GM21423 (cell line): Measurements from ENCODE around the gene CLIC3.

Experiments used
- ATAC-seq: cut with Tn5 transposase; IDR thresholded peaks from one replicate; pipeline ENCODE4 v1.9.1; 2021; ENCODE audit warnings: mild to moderate bottlenecking, moderate library complexity; ENCODE audit not compliant: unreplicated experiment

The CLIC3 gene

GRCh38 chr9:137031904-137032640 is 35.7 kb upstream of the CLIC3 start, which contains the start of gene FUT7:
Gene FUT7, minus strand, starts transcription at chr9:137032088. Its CDS starts 97 bp downstream, at chr9:137031991.
- no peak for ATAC-seq

- no peak for ATAC-seq
These were observed 34.5 kb upstream of the CLIC3 start for GRCh38 chr9:137030538-137031527.

- no peak for ATAC-seq
These were observed 33.6 kb upstream of the CLIC3 start for GRCh38 chr9:137030006-137030405.

DNA sequence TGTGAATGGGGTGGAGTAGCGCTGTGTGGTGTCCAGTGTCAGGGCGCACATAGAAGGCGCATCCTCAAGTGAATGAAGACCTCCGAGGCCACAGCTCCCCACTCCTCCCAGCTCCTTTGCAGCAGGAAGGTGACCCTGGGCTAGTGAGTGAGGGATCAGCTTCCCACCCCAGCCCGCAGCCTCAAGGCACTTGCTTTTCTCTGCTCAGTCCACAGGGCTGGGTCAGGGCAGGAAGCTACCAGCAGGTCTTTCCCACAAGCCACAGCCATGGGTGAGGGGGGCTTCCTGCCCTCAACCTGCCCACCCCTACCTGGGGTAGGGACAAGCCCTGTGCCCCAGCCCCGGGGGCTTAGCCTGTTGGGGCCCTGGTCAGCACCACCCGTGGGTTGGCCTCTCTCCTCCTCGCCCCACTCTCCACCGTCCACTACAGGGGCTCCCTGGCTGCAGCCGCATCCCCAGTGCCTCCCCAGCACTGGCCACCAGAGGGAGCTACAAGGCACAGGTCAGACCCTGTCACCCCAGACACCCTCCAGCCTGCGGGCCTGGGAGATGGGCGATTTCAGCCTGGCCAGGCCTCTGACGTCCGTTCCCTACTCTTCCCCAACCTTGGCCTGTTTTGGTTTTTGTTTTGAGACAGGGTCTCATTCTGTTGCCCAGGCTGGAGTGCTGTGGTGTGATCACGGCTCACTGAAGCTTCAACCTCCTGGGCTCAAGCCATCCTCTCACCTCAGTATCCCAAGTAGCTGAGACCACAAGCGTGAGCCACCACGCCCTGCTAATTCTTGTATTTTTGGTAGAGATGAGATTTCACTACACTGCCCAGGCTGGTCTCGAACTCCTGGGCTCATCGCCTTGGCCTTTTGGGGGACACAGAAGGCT is 32.9 kb upstream of the CLIC3 start:
- no peak for ATAC-seq

GRCh38 chr9:137028263-137029057 is 32.1 kb upstream of the CLIC3 start:
- ATAC-seq, result no peak

- no peak for ATAC-seq
These were observed 31.2 kb upstream of the CLIC3 start, which contains the start of gene ABCA2 for GRCh38 chr9:137027369-137028262. Gene ABCA2, minus strand, starts transcription at chr9:137028237. Its CDS starts 97 bp downstream, at chr9:137028140.

DNA sequence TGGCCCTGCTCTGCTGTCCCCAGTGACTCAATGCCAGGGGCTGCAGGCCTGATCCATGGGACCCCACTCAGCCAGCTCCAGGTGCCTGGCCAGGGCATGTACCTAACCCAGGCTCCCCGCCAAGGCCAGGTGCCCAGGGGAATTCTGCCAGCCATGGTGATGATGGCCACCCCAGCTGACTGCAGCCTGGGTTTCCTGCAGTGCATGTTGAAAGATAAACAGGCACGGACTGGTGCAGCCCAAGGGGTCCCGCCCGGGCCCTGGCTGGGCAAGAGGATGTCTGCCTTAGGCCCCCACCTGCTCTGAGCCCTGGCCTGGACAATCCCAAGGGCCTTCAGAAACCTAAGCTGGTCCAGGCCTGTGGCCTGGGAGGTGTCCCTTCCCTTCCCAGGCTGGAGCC is 30.5 kb upstream of the CLIC3 start:
- no peak for ATAC-seq

DNA sequence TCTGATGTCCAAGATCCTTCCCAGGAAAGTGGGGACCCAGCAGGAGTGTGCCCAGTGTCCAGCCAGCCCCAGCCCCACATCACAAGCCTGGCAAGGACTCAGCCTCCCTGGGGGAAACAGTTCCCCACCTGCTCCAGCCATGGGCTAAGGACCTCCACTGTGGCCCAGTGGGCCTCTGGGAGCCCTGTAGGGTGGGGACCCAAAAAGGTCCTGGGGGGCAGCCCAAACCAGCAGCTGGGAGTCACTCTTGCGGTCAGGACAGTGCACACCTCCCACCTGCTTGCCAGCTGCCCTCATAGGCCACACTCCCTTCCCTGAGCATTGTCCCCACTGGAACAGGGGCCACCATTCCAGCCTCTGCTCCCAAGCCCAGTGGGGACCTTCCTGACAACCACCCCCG is 30.0 kb upstream of the CLIC3 start:
- no peak for ATAC-seq

DNA sequence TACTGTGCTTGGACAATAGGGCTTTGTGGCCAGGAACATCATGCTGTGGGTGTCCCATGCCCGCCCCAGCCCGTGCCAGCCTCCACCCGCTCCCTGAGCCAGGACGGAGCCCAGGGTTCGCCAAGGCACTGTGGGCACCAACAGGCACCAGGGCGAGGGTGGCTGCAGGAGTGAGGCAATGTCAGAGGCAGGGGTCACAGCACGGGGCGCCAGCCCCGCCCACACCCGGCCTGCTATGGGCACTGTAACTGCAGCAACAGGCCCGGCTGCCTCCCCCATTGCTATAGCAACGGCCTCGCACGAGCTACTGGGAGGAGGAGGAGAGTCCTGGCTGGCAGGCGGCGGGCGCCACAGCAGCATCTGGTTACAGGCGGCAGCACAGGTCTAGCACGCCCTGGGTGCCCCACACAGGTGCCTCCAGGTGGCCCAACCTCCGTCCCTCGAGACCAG is 29.2 kb upstream of the CLIC3 start:
- ATAC-seq, result no peak

DNA sequence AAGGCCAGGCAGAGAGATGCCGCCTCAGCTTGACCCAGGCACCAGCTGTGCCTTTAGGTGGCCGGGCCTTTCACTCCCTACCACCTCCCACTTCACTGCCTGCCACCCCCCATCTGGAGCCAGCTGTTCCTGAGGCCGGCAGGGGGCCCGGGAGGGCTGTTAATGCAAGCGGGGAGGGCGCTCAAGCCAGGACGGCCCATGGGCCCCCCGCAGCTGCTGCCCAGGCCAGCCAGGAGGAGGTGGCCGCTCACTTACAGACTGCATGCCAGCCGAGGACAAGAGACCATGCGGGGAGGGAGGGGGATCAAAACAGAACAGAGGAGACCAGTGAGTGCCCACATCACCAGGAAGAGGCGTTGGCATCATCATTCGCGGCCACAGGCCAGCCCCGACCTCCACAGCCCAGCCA is 27.2 kb upstream of the CLIC3 start:
- ATAC-seq, result no peak

- no peak for ATAC-seq
These were observed 26.8 kb upstream of the CLIC3 start for GRCh38 chr9:137023157-137023556.

DNA sequence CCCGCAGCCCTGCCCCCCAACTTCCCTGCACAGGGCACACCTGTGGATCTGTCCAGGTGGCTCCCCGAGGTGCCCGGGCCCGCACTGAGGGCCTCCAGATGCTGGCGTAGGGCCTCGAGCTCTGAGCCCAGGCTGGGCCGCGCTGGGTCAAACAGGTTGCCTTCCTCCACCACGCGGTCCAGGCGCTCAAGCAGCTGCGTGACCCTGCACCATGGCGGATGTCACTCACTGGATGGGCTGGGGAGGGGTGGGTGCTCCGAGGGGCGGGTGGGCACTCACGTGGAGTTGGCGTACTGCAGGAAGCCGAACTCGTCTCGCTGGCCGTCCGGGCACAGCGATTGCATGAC is 26.3 kb upstream of the CLIC3 start:
- ATAC-seq, result no peak

DNA sequence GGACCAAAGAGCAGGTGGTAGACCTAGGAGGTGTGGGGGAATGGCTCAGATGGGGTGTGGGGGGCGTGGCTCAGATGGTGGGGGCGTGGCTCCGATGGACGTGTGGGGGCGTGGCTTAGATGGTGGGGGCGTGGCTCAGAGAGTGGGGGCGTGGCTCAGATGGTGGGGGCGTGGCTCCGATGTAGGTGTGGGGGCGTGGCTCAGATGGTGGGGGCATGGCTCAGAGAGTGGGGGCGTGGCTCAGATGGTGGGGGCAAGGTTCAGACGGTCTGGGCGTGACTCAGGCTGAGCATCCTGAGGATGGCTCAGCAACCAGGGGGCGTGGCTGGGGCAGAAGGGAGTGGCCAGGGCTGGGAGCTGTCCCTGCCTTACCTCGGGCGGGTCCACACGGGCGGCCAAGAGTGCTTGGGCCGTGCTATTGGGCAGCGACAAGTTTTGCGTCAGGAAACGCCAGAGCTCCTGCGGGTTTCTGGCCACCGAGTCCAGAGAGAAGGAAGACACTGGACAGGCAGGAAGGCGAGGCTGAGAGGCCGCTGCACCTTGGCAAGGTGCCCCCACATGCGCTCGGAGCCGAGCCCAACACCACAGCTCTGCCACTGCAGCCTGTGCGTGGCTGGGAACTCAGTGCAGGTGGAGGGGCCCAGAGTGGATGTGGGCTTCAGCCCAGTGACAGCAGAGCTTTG is 25.8 kb upstream of the CLIC3 start:
- no peak for ATAC-seq

DNA sequence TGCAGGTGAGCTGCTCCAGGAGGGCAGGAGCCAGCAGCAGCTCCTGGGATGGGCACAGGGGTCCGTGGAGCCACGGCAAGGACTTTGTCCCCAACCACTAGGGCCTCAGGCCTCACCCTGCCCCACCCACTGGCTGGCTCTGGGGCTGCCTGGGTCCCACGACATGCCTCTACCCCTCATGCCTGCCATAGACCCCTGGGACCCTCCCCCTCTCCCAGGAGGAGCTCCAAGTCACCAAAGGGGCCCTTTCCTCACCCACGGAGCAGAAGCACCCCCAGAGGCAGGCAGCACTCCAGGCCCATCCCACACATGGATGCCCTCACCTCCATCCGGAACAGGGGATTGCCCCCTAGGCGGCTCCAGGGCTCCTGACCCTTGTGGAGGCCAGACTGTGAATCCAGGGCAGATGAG is 25.2 kb upstream of the CLIC3 start:
- no peak for ATAC-seq

DNA sequence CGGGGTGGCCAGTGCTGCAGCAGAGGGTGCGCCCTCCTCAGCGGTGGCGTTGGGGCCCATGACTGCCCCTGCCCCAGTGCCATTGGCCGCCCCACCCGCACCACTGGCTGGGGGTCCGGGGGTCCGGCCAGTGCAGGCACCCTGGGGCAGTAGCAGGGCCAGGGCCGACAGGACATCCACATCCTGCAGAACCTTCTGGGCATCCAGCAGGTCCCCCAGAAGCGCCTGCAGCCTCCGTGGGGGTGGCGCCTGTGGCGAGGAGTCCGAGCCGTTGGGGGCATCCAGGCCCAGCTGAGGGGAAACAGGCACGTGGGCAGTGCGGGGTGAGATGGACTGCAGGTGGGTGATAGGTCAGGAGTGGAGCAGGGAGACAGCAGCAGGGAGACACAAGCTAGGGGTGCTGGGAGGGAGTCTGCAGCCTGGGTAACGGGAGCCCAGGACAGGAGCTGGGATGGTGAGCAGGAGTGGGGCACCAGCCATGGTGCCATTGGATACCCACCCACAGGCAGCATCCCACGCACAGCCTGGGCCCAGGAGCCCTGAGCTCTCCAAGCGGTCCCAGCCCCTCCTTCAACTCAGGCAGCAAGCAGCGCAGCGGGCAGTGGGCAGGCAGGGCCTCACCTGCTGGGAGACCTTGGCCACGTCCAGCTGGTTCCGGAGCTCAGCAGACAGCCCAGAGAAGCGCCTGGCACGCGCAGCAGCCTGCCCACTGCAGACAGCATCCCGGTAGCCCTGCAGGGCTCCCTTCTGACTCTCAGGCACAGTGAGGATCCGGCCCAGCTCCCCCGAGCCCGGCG is 24.6 kb upstream of the CLIC3 start:
- no peak for ATAC-seq

- ATAC-seq, result no peak
These were observed 23.7 kb upstream of the CLIC3 start for GRCh38 chr9:137019891-137020683.
